Islet precursor cell (in vitro differentiated cells): ENCODE results near the gene KCTD18.

Experiments used
- DNase-seq: peaks from one replicate; pipeline ENCODE4 v3.0.0-alpha.2; 2018

Gene KCTD18

GRCh38 chr2:200509612-200510433 lies at the start of gene KCTD18:
TSS of gene KCTD18 (minus strand) at chr2:200510068. CDS start at chr2:200507016, 3,052 bp downstream.
- DNase-seq = peak; percentile 94

- DNase-seq = no peak
Observed at GRCh38 chr2:200540793-200541192, 30.9 kb upstream of the KCTD18 start.

GRCh38 chr2:200538139-200538538 lies 28.3 kb upstream of the KCTD18 start:
- no peak for DNase-seq

GRCh38 chr2:200534572-200534971 lies 24.7 kb upstream of the KCTD18 start:
- DNase-seq = no peak

GRCh38 chr2:200533754-200534153 lies 23.9 kb upstream of the KCTD18 start:
- DNase-seq = no peak

- DNase-seq = no peak
Observed at GRCh38 chr2:200528228-200528627, 18.4 kb upstream of the KCTD18 start.

- peak; percentile 98 for DNase-seq
Observed at GRCh38 chr2:200525882-200526651, 16.2 kb upstream of the KCTD18 start, which contains the start of gene SGO2. TSS of gene SGO2 (plus strand) at chr2:200526207. CDS start at chr2:200532976, 6,769 bp downstream.

- DNase-seq = no peak
Observed at GRCh38 chr2:200525551-200525881, 15.6 kb upstream of the KCTD18 start.

- no peak for DNase-seq
Observed at GRCh38 chr2:200525066-200525465, 15.2 kb upstream of the KCTD18 start.

- DNase-seq = no peak
Observed at GRCh38 chr2:200523604-200524003, 13.7 kb upstream of the KCTD18 start.

- no peak for DNase-seq
Observed at GRCh38 chr2:200523158-200523557, 13.3 kb upstream of the KCTD18 start.

- no peak for DNase-seq
Observed at GRCh38 chr2:200515155-200515554, 5.3 kb upstream of the KCTD18 start.

GRCh38 chr2:200509235-200509611 lies 645 bp downstream of the KCTD18 start:
- DNase-seq = no peak

- no peak for DNase-seq
Observed at GRCh38 chr2:200507179-200507578, 2.7 kb downstream of the KCTD18 start.

- no peak for DNase-seq
Observed at GRCh38 chr2:200506679-200507078, 3.2 kb downstream of the KCTD18 start.

GRCh38 chr2:200502196-200502595 lies 7.7 kb downstream of the KCTD18 start:
- DNase-seq = no peak

GRCh38 chr2:200498402-200499162 lies 11.3 kb downstream of the KCTD18 start:
- DNase-seq = no peak

GRCh38 chr2:200496696-200497095 lies 13.2 kb downstream of the KCTD18 start:
- DNase-seq = no peak

GRCh38 chr2:200494048-200494447 lies 15.8 kb downstream of the KCTD18 start:
- DNase-seq = no peak

GRCh38 chr2:200492656-200493055 lies 17.2 kb downstream of the KCTD18 start:
- no peak for DNase-seq

- no peak for DNase-seq
Observed at GRCh38 chr2:200490001-200490400, 19.9 kb downstream of the KCTD18 start.

- DNase-seq = no peak
Observed at GRCh38 chr2:200488169-200488568, 21.7 kb downstream of the KCTD18 start.

- no peak for DNase-seq
Observed at GRCh38 chr2:200486529-200486928, 23.3 kb downstream of the KCTD18 start.
